ENCODE measurements around the gene IL2RA. TPM values are rescaled to one million over a fixed set of nuclear protein-coding genes. Genes with fewer than 3 reads are reported as not detected.

IL2RA gene
- total and polyA plus RNA-seq, 7 experiments from 2014 or later: 0.85 to 266 (median 3.3) TPM

- Mint-ChIP-seq H3K36me3 (peaks cover 0 to 54% (median 0%) of the 10 kb centered on the region in 5 donors), H3K27ac (peak overlapping the region in 5 of 9 donors; percentile 21 to 85 (median 33))
- peaks cover 16 to 26% of the 10 kb centered on the region in 2 donors for H3K4me1 ChIP-seq (ENCODE audit: control insufficient read depth in 2 of 2, insufficient read depth in 2 of 2, low read length in 2 of 2)
These were observed 2.7 kb downstream of the IL2RA start for GRCh38 chr10:6059506-6059905.

GRCh38 chr10:6058682-6059475 is 3.3 kb downstream of the IL2RA start:
- Histone ChIP-seq H3K27ac (ENCODE audit: low read depth, low read length) (no peak overlapping the region), H3K27me3 (ENCODE audit: control insufficient read depth in 2 of 2, insufficient read depth in 2 of 2, low read length in 2 of 2) (no peaks in the 10 kb centered on the region), H3K4me3 (ENCODE audit: low read length) (no peak overlapping the region), H3K9me3 (ENCODE audit: control insufficient read depth in 2 of 3, low read length in 3 of 3) (no peaks in the 10 kb centered on the region), H3K4me1 (ENCODE audit: control insufficient read depth in 2 of 2, insufficient read depth in 2 of 2, low read length in 2 of 2) (peaks cover 20 to 29% of the 10 kb centered on the region in 2 donors), H3K36me3 (ENCODE audit: control insufficient read depth in 2 of 3, insufficient read depth in 3 of 3, low read length in 3 of 3) (no peaks in the 10 kb centered on the region)
- H3K36me3 Mint-ChIP-seq: peaks cover 0 to 58% (median 0%) of the 10 kb centered on the region in 5 donors
- H3K4me1 Mint-ChIP-seq: peaks cover 39 to 79% (median 73%) of the 10 kb centered on the region in 7 donors
- H3K27ac Mint-ChIP-seq: peak overlapping the region in 5 of 9 donors; percentile 26 to 85 (median 38)
- intact Hi-C loops (cut with micrococcal nuclease): loop anchor here in 1 of 2 donors (1.0 to 10.0 kb wide), 3 partner anchors 9 to 374 kb away; partner anchors contain the start of genes GDI2 and TASOR2
- no peaks in the 10 kb centered on the region for H3K27me3 Mint-ChIP-seq
- DNase-seq (peak in 1 of 9 donors; percentile 23), ATAC-seq (no peak)
- CTCF ChIA-PET: interaction anchor here (1.3 kb wide), 1 partner anchor 10 kb away, joined by 5 read pairs; no protein-coding TSS in a partner anchor
- POLR2A ChIA-PET: interaction anchor here (0.9 to 1.7 kb wide), 6 partner anchors 9 to 45 kb away, joined by 3 to 6 read pairs (median 4); no protein-coding TSS in a partner anchor
- H3K4me3 Mint-ChIP-seq: peak overlapping the region in 5 of 10 donors; percentile 2 to 91 (median 33)
- H3K9me3 Mint-ChIP-seq: peaks cover 0 to 4% (median 0%) of the 10 kb centered on the region in 11 donors

More at GRCh38 chr10:6059506-6059905, 2.7 kb downstream of the IL2RA start:
- H3K27ac ChIP-seq (ENCODE audit: low read depth, low read length): no peak overlapping the region
- peaks cover 0 to 4% (median 0%) of the 10 kb centered on the region in 11 donors for H3K9me3 Mint-ChIP-seq
- peaks cover 35 to 77% (median 71%) of the 10 kb centered on the region in 7 donors for H3K4me1 Mint-ChIP-seq
- peak overlapping the region in 3 of 10 donors; percentile 1 to 91 (median 23) for H3K4me3 Mint-ChIP-seq
- intact Hi-C loops (cut with micrococcal nuclease): loop anchor here in 1 of 2 donors (1.0 to 10.0 kb wide), 3 partner anchors 9 to 375 kb away; partner anchors contain the start of genes GDI2 and TASOR2
- no peaks in the 10 kb centered on the region for H3K36me3 ChIP-seq (ENCODE audit: control insufficient read depth in 2 of 3, insufficient read depth in 3 of 3, low read length in 3 of 3)
- H3K27me3 ChIP-seq (ENCODE audit: control insufficient read depth in 2 of 2, insufficient read depth in 2 of 2, low read length in 2 of 2): no peaks in the 10 kb centered on the region
- H3K9me3 ChIP-seq (ENCODE audit: control insufficient read depth in 2 of 3, low read length in 3 of 3): no peaks in the 10 kb centered on the region
- H3K4me3 ChIP-seq (ENCODE audit: low read length): no peak overlapping the region
- ChIA-PET CTCF (no interaction called here), POLR2A (interaction anchor here (1.3 kb wide), 1 partner anchor 8 kb away, joined by 5 read pairs; no protein-coding TSS in a partner anchor)
- peak in 1 of 9 donors; percentile 21 for DNase-seq
- no peak for ATAC-seq
- no peaks in the 10 kb centered on the region for H3K27me3 Mint-ChIP-seq

DNA sequence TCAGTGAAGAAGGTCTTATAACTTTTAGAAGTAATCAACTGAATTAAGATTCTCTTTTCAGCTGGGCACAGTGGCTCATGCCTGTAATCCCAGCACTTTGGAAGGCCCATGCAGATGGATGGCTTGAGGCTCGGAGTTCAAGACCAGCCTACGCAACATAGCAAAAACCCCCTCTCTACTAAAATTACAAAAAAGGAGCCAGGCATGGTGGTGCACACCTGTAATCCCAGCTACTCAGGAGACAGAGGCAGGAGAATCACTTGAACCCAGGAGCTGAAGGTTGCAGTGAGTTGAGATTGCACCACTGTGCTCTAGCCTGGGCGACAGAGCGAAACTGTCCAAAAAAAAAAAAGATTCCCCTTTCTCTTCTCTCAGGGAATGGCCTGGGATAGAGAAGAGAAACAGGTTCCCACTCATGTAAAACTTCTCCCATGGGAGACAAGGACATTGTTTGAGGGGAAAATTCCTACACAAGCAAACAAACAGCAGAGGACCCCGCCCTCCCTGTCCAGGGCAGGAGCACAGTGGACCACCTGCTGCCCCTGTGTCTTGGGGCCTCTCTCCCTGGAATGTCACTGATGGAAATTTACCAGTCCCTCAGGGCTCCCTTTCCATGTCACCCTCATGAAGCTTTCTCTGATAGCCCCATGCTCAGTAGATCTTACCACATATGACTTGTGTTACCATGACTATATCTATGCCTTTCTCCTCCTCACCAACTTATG is 5.6 kb downstream of the IL2RA start:
- ATAC-seq: no peak
- peak overlapping the region in 5 of 9 donors; percentile 14 to 85 (median 28) for H3K27ac Mint-ChIP-seq

GRCh38 chr10:6055929-6056328 is 6.2 kb downstream of the IL2RA start:
- intact Hi-C loops (cut with micrococcal nuclease): loop anchor here in 1 of 2 donors (10.0 kb wide), 2 partner anchors 241 to 371 kb away; partner anchors contain the start of genes GDI2 and TASOR2
- Histone ChIP-seq H3K27me3 (ENCODE audit: control insufficient read depth in 2 of 2, insufficient read depth in 2 of 2, low read length in 2 of 2) (no peaks in the 10 kb centered on the region), H3K27ac (ENCODE audit: low read depth, low read length) (no peak overlapping the region), H3K9me3 (ENCODE audit: control insufficient read depth in 2 of 3, low read length in 3 of 3) (no peaks in the 10 kb centered on the region), H3K36me3 (ENCODE audit: control insufficient read depth in 2 of 3, insufficient read depth in 3 of 3, low read length in 3 of 3) (no peaks in the 10 kb centered on the region), H3K4me3 (ENCODE audit: low read length) (no peak overlapping the region), H3K4me1 (ENCODE audit: control insufficient read depth in 2 of 2, insufficient read depth in 2 of 2, low read length in 2 of 2) (peaks cover 25 to 36% of the 10 kb centered on the region in 2 donors)
- H3K4me3 Mint-ChIP-seq: peak overlapping the region in 1 of 10 donors; percentile 77
- H3K9me3 Mint-ChIP-seq: peaks cover 0 to 1% (median 0%) of the 10 kb centered on the region in 11 donors
- no peak for ATAC-seq
- DNase-seq: no peak
- ChIA-PET CTCF (interaction anchor here (1.2 to 1.7 kb wide), 3 partner anchors 12 to 22 kb away, joined by 3 to 5 read pairs (median 3); no protein-coding TSS in a partner anchor), POLR2A (interaction anchor here (0.6 to 1.3 kb wide), 3 partner anchors 13 to 267 kb away, joined by 3 to 5 read pairs (median 3); no protein-coding TSS in a partner anchor)
- peak overlapping the region in 4 of 9 donors; percentile 16 to 70 (median 30) for H3K27ac Mint-ChIP-seq
- peaks cover 0 to 60% (median 0%) of the 10 kb centered on the region in 5 donors for H3K36me3 Mint-ChIP-seq
- H3K27me3 Mint-ChIP-seq: no peaks in the 10 kb centered on the region
- H3K4me1 Mint-ChIP-seq: peaks cover 43 to 84% (median 82%) of the 10 kb centered on the region in 7 donors

More for the DNA sequence above, 5.6 kb downstream of the IL2RA start:
- H3K27me3 ChIP-seq (ENCODE audit: control insufficient read depth in 2 of 2, insufficient read depth in 2 of 2, low read length in 2 of 2): no peaks in the 10 kb centered on the region
- ChIA-PET POLR2A (interaction anchor here (0.6 to 1.3 kb wide), 5 partner anchors 12 to 268 kb away, joined by 3 to 5 read pairs (median 3); no protein-coding TSS in a partner anchor), CTCF (interaction anchor here (1.2 to 1.7 kb wide), 4 partner anchors 11 to 146 kb away, joined by 3 to 5 read pairs (median 3); partner anchors contain the start of gene PFKFB3)
- no peaks in the 10 kb centered on the region for H3K9me3 ChIP-seq (ENCODE audit: control insufficient read depth in 2 of 3, low read length in 3 of 3)
- Mint-ChIP-seq H3K36me3 (peaks cover 0 to 62% (median 0%) of the 10 kb centered on the region in 5 donors), H3K4me3 (peak overlapping the region in 1 of 10 donors; percentile 91), H3K9me3 (peaks cover 0 to 1% (median 0%) of the 10 kb centered on the region in 11 donors), H3K27me3 (no peaks in the 10 kb centered on the region), H3K4me1 (peaks cover 44 to 85% (median 80%) of the 10 kb centered on the region in 7 donors)
- intact Hi-C loops (cut with micrococcal nuclease): loop anchor here in 1 of 2 donors (10.0 kb wide), 2 partner anchors 242 to 372 kb away; partner anchors contain the start of genes GDI2 and TASOR2
- peaks cover 28 to 38% of the 10 kb centered on the region in 2 donors for H3K4me1 ChIP-seq (ENCODE audit: control insufficient read depth in 2 of 2, insufficient read depth in 2 of 2, low read length in 2 of 2)
- DNase-seq: peak in 1 of 9 donors; percentile 20
- no peak overlapping the region for H3K4me3 ChIP-seq (ENCODE audit: low read length)
- no peak overlapping the region for H3K27ac ChIP-seq (ENCODE audit: low read depth, low read length)
- H3K36me3 ChIP-seq (ENCODE audit: control insufficient read depth in 2 of 3, insufficient read depth in 3 of 3, low read length in 3 of 3): no peaks in the 10 kb centered on the region

DNA sequence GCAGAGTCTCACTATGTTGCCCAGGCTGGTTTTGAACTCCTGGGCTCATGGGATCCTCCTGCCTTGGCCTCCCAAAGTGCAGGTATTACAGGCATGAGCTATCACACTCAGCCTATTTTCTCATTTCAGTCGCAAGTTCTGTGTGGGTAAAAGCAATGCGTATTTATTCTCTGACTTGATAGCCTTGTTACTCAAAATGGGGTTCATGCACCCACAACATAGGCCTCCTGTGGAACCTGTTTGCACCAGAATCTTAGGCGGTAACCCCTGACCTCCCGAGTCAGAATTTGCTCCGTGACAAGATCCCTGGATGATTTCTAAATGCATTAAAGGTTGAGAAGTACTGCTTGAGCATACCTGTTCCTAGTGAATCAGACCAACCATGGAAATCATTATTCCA is 7.3 kb downstream of the IL2RA start:
- Mint-ChIP-seq H3K9me3 (peaks cover 0 to 1% (median 0%) of the 10 kb centered on the region in 11 donors), H3K4me3 (peak overlapping the region in 2 of 10 donors; percentile 79 to 98), H3K27ac (peak overlapping the region; percentile 8 to 97 (median 79)), H3K36me3 (peaks cover 0 to 56% (median 0%) of the 10 kb centered on the region in 5 donors), H3K4me1 (peaks cover 47 to 89% (median 86%) of the 10 kb centered on the region in 7 donors), H3K27me3 (no peaks in the 10 kb centered on the region)
- no peaks in the 10 kb centered on the region for H3K9me3 ChIP-seq (ENCODE audit: control insufficient read depth in 2 of 3, low read length in 3 of 3)
- no peaks in the 10 kb centered on the region for H3K36me3 ChIP-seq (ENCODE audit: control insufficient read depth in 2 of 3, insufficient read depth in 3 of 3, low read length in 3 of 3)
- no peaks in the 10 kb centered on the region for H3K27me3 ChIP-seq (ENCODE audit: control insufficient read depth in 2 of 2, insufficient read depth in 2 of 2, low read length in 2 of 2)
- no peak overlapping the region for H3K27ac ChIP-seq (ENCODE audit: low read depth, low read length)
- no peak overlapping the region for H3K4me3 ChIP-seq (ENCODE audit: low read length)
- POLR2A ChIA-PET: interaction anchor here (2.3 to 8.6 kb wide), 2 partner anchors 14 to 32 kb away, joined by 8 to 88 read pairs; no protein-coding TSS in a partner anchor
- DNase-seq: peak in 1 of 9 donors; percentile 20
- intact Hi-C loops (cut with micrococcal nuclease): loop anchor here in 1 of 2 donors (5.0 to 10.0 kb wide), 3 partner anchors 107 to 370 kb away; partner anchors contain the start of genes GDI2 and TASOR2
- H3K4me1 ChIP-seq (ENCODE audit: control insufficient read depth in 2 of 2, insufficient read depth in 2 of 2, low read length in 2 of 2): peaks cover 32 to 40% of the 10 kb centered on the region in 2 donors
- ATAC-seq: no peak
- CTCF ChIA-PET: interaction anchor here (0.6 to 0.7 kb wide), 2 partner anchors 17 to 35 kb away, joined by 3 to 5 read pairs; no protein-coding TSS in a partner anchor
